K562 (cell line): ENCODE results near the gene CDKN1C.

Experiments used
- HOMEZ ChIP-seq: fragments of 250-450 bp; sonication (Bioruptor Pico); IDR thresholded peaks from 2 replicates; pipeline ENCODE4 v1.4.0; 2020; ENCODE audit warnings: mild to moderate bottlenecking, moderate library complexity
- JUND ChIP-seq, 2 experiments: IDR thresholded peaks; 2 replicates in 1 of 2; 3 replicates in 1 of 2; pipeline ENCODE4 v1.6.1; 2011; ENCODE audit warnings: borderline replicate concordance in 2 of 2, low read depth in 2 of 2, low read length in 2 of 2, improper control_type of control experiment in 1 of 2, missing biosample characterization in 1 of 2, missing genetic modification characterization in 1 of 2, missing genetic modification reagents in 1 of 2
- KLF10 ChIP-seq: fragments of 250-450 bp; sonication (Bioruptor Pico); IDR thresholded peaks from 2 replicates; pipeline ENCODE4 v1.6.1; 2021; ENCODE audit warnings: matching md5 sums
- NRF1 ChIP-seq, 2 experiments: fragments of 450-650 bp; IDR thresholded peaks in 1 of 2; conservative IDR thresholded peaks in 1 of 2; 2 replicates each; pipeline ENCODE4 v1.6.1; 2014; ENCODE audit warnings: mild to moderate bottlenecking in 2 of 2
- SMAD4 ChIP-seq: fragments of 250-450 bp; sonication (Bioruptor Pico); conservative IDR thresholded peaks from 2 replicates; pipeline ENCODE4 v1.8.0; 2021; ENCODE audit warnings: inconsistent platforms, mild to moderate bottlenecking, moderate library complexity
- XRCC4 ChIP-seq: IDR thresholded peaks from one replicate; pipeline ENCODE4 v1.6.1; 2011; ENCODE audit not compliant: insufficient read depth, insufficient read length; ENCODE audit errors: extremely low read depth
- ZNF274 ChIP-seq: IDR thresholded peaks from 2 replicates; pipeline ENCODE4 v1.6.1; 2011; ENCODE audit warnings: low read depth, mild to moderate bottlenecking, low read length, moderate library complexity, borderline replicate concordance

GRCh38 chr11:2885678-2886081 lies at the start of gene CDKN1C:
- TF ChIP-seq KLF10 (CRISPR knock-in tag) (no peak), JUND (IDR thresholded peaks at IDR 0.05; ENCODE audit: borderline replicate concordance, low read depth, low read length) (no peak), JUND (tag; IDR thresholded peaks at IDR 0.05; ENCODE audit: borderline replicate concordance, low read depth, low read length) (no peak), ZNF274 (no peak), XRCC4 (no peak), NRF1 (conservative IDR thresholded peaks at IDR 0.05 in 1 of 2, IDR thresholded peaks at IDR 0.05 in 1 of 2) (peak; percentile 60 to 62; a peak in 2 of 4 replicates), HOMEZ (CRISPR knock-in tag) (no peak), SMAD4 (CRISPR knock-in tag) (no peak)
